Left cardiac atrium (tissue), 2 donors: Measurements from ENCODE around the gene FRK. TPM values are rescaled to one million over a fixed set of nuclear protein-coding genes. Genes with fewer than 3 reads are reported as not detected.

ENCODE experiments used
- total RNA-seq, 2 donors: library from RNA; stranded (reverse); fragmentation: NEBNext Ultra II Directional; extraction: Animal tissue kit (Norgen Biotek cat#: 25700); gene quantifications; one replicate each; pipeline ENCODE4 v1.2.1, GENCODE V29; 2021
- donor health status: DM: no; HTN: yes; CAD: no; lungs with severe emphysema.
- donor health status: DM: yes; HTN: yes; CAD: no.

The FRK gene
- total RNA-seq, 2 donors from 2014 or later: 4.0 to 4.8 TPM

Other genes with a start within 250 kb of the FRK start
- gene NT5DC1, start 40.0 kb upstream of the FRK start, total RNA-seq: 10 to 100 TPM; 36.1 to 53.7 TPM
- gene COL10A1, start 65.2 kb upstream of the FRK start, total RNA-seq: not detected
- 10 to 100 TPM; 28.0 to 35.0 TPM for gene TSPYL4, start 193.2 kb upstream of the FRK start, total RNA-seq
- gene TSPYL1, start 219.0 kb upstream of the FRK start, total RNA-seq: 10 to 100 TPM; 78.2 to 90.8 TPM